NCI-H146 (cell line): ENCODE results near the gene PCDHGA10.
"Not testable (repeated sequence)": the region's sequence is repeated elsewhere in the genome, so short reads cannot be mapped to it uniquely, and the experiment has no call there.

Experiments
- DNase-seq: peaks from one replicate; lab custom pipeline; 2025; lab: John Stamatoyannopoulos, UW

PCDHGA10 gene

GRCh38 chr5:141392429-141393198, 20.2 kb upstream of the PCDHGA10 start, which contains the start of gene PCDHGA8:
TSS of gene PCDHGA8 (plus strand) at chr5:141392633. CDS start at chr5:141392814, 181 bp downstream.
- no peak for DNase-seq

GRCh38 chr5:141393267-141393666, 19.5 kb upstream of the PCDHGA10 start:
- DNase-seq = no peak

GRCh38 chr5:141394401-141395187, 18.2 kb upstream of the PCDHGA10 start:
- DNase-seq = not testable (repeated sequence)

- DNase-seq = not testable (repeated sequence)
Observed at GRCh38 chr5:141397756-141398551, 14.8 kb upstream of the PCDHGA10 start, which contains the start of gene PCDHGB5. TSS of gene PCDHGB5 (plus strand) at chr5:141397947. CDS start at chr5:141398128, 181 bp downstream.

- no peak for DNase-seq
Observed at GRCh38 chr5:141398608-141399007, 14.2 kb upstream of the PCDHGA10 start.

GRCh38 chr5:141399555-141400258, 13.1 kb upstream of the PCDHGA10 start:
- DNase-seq = no peak

- no peak for DNase-seq
Observed at GRCh38 chr5:141402553-141403243, 10.1 kb upstream of the PCDHGA10 start, which contains the start of gene PCDHGA9. TSS of gene PCDHGA9 (plus strand) at chr5:141402778. CDS start at chr5:141402953, 175 bp downstream.

GRCh38 chr5:141403387-141403786, 9.4 kb upstream of the PCDHGA10 start:
- no peak for DNase-seq

GRCh38 chr5:141407790-141408505, 4.8 kb upstream of the PCDHGA10 start, which contains the start of gene PCDHGB6:
TSS of gene PCDHGB6 (plus strand) at chr5:141408021. CDS start at chr5:141408203, 182 bp downstream.
- DNase-seq = not testable (repeated sequence)

GRCh38 chr5:141409598-141410306, 3.0 kb upstream of the PCDHGA10 start:
- DNase-seq = no peak

GRCh38 chr5:141411575-141411974, 1.2 kb upstream of the PCDHGA10 start:
- no peak for DNase-seq

GRCh38 chr5:141413540-141414069, 818 bp downstream of the PCDHGA10 start:
- no peak for DNase-seq

- not testable (repeated sequence) for DNase-seq
Observed at GRCh38 chr5:141414548-141415274, 1.9 kb downstream of the PCDHGA10 start.

GRCh38 chr5:141415275-141415618, 2.5 kb downstream of the PCDHGA10 start:
- DNase-seq = not testable (repeated sequence)

GRCh38 chr5:141417494-141418172, 4.8 kb downstream of the PCDHGA10 start, which contains the start of gene PCDHGB7:
TSS of gene PCDHGB7 (plus strand) at chr5:141417677. CDS start at chr5:141417860, 183 bp downstream.
- DNase-seq = peak; percentile 1

GRCh38 chr5:141419074-141419880, 6.5 kb downstream of the PCDHGA10 start:
- no peak for DNase-seq
